K562 (cell line): ENCODE results near the gene CNGA3. TPM values are rescaled to one million over a fixed set of nuclear protein-coding genes. Genes with fewer than 3 reads are reported as not detected.

Source experiments
- CHD7 ChIP-seq: fragments of 200-600 bp; sonication (generic); IDR thresholded peaks from one replicate; pipeline ENCODE4 v1.6.1; 2012; ENCODE audit warnings: mild to moderate bottlenecking, low read depth, low read length, inconsistent platforms
- polyA plus RNA-seq, 8 experiments: library from polyadenylated mRNA; depleted of rRNA in 4 of 8; stranded (reverse) in 5 of 8; unstranded in 3 of 8; fragments of >200 nt; fragmentation: Nextera tagmentation in 2 of 8; fragmentation: Illumina TruSeq in 1 of 8; extraction: Ambion mirVana in 2 of 8; extraction: Trizol in 1 of 8; gene quantifications; 2 replicates each; pipeline versions ENCODE4 v1.2.1 to v1.2.3, GENCODE V29; 2011 to 2014; ENCODE audit warnings: inconsistent platforms in 1 of 8, missing spikeins in 1 of 8
- total RNA-seq, 7 experiments: library from RNA; depleted of rRNA in 6 of 7; stranded (reverse); fragments of >200 nt in 6 of 7; fragmentation: Illumina TruSeq in 2 of 7; extraction: Trizol in 2 of 7; gene quantifications; 2 replicates each; pipeline versions ENCODE4 v1.2.1 to v1.2.3, GENCODE V29; 2011 to 2021; ENCODE audit warnings: low replicate concordance in 1 of 7

Gene CNGA3
- total and polyA plus RNA-seq, 9 of the 15 experiments (the other 6 are each of a cell fraction or from before 2014, with no cell fraction given) = not detected

- TF ChIP-seq CHD7 = no peak
These were observed 73.9 kb downstream of the CNGA3 start (continued) for GRCh38 chr2:98419977-98420725.
